ENCODE data around the gene B3GLCT. TPM values are rescaled to one million over a fixed set of nuclear protein-coding genes. Genes with fewer than 3 reads are reported as not detected.
A peak's percentile ranks its signal among the peaks of the same experiment; 100 is the strongest.

Gene B3GLCT
- total and polyA plus RNA-seq, 8 donors, result 1.5 to 3.4 (median 2.0) TPM

GRCh38 chr13:31159306-31159705 is 40.5 kb upstream of the B3GLCT start:
- DNase-seq, result no peak
- FAIRE-seq, result no peak
- Histone ChIP-seq H3K36me3 (peaks cover 5 to 16% (median 6%) of the 10 kb centered on the region in 3 donors), H3K9me3 (no peaks in the 10 kb centered on the region), H3K27me3 (no peaks in the 10 kb centered on the region), H3K4me1 (peaks cover 0 to 14% (median 8%) of the 10 kb centered on the region in 3 donors), H3K4me3 (no peak overlapping the region), H3K27ac (no peak overlapping the region)
- TF ChIP-seq CTCF (IDR thresholded peaks at IDR 0.05), result no peak
- WGBS, 2 donors, result 81 to 88% methylated on average over 4 of the region's 4 CpGs
- no peak for ATAC-seq
- intact Hi-C loops (cut with DNase I), result no loop called here

GRCh38 chr13:31160857-31161556 is 38.8 kb upstream of the B3GLCT start:
- DNase-seq, result peak; percentile 32 to 86 (median 65)
- H3K9me3 ChIP-seq, result no peaks in the 10 kb centered on the region
- TF ChIP-seq CTCF (IDR thresholded peaks at IDR 0.05), result no peak
- no peaks in the 10 kb centered on the region for H3K27me3 ChIP-seq
- peaks cover 0 to 6% (median 0%) of the 10 kb centered on the region in 3 donors for H3K36me3 ChIP-seq
- no peak for FAIRE-seq
- peak overlapping the region; percentile 50 to 100 (median 88) for H3K27ac ChIP-seq
- 0% methylated on average over 51 of the region's 51 CpGs for WGBS, 2 donors
- intact Hi-C loops (cut with DNase I), result no loop called here
- ATAC-seq, result peak; percentile 16 to 53 (median 34)
- H3K4me1 ChIP-seq, result peaks cover 0 to 14% (median 8%) of the 10 kb centered on the region in 3 donors
- H3K4me3 ChIP-seq, result peak overlapping the region; percentile 62 to 95 (median 68)

- TF ChIP-seq CTCF (IDR thresholded peaks at IDR 0.05), result no peak
- Histone ChIP-seq H3K4me3 (peak within 1 kb of the TSS; percentile 62 to 95 (median 68)), H3K27ac (peak within 1 kb of the TSS; percentile 77 to 100 (median 94)), H3K27me3 (no peaks in the 10 kb centered on the region), H3K9me3 (no peaks in the 10 kb centered on the region), H3K36me3 (peaks cover 0 to 6% (median 0%) of the 10 kb centered on the region in 3 donors), H3K4me1 (peaks cover 0 to 14% (median 8%) of the 10 kb centered on the region in 3 donors)
- intact Hi-C loops (cut with DNase I), result no loop called here
- no peak for FAIRE-seq
- DNase-seq, result peak; percentile 97 to 99 (median 98)
- peak; percentile 88 to 95 (median 95) for ATAC-seq
- WGBS, 2 donors, result 0% methylated on average over 52 to 54 of the region's 54 CpGs
These were observed 38.1 kb upstream of the B3GLCT start, which contains the start of gene HSPH1 for GRCh38 chr13:31161557-31162150. TSS of gene HSPH1 (minus strand) at chr13:31161904. CDS start at chr13:31161582, 322 bp downstream.

- H3K36me3 ChIP-seq, result peaks cover 0 to 3% (median 0%) of the 10 kb centered on the region in 3 donors
- H3K9me3 ChIP-seq, result no peaks in the 10 kb centered on the region
- no peak for TF ChIP-seq CTCF (IDR thresholded peaks at IDR 0.05)
- H3K4me1 ChIP-seq, result peaks cover 0 to 14% (median 8%) of the 10 kb centered on the region in 3 donors
- ATAC-seq (peak; percentile 89 to 95 (median 94)), DNase-seq (peak; percentile 88 to 98 (median 96)), FAIRE-seq (no peak)
- H3K27me3 ChIP-seq, result no peaks in the 10 kb centered on the region
- H3K4me3 ChIP-seq, result peak overlapping the region; percentile 62 to 95 (median 68)
- WGBS, 2 donors, result 0 to 1% methylated on average over 34 of the region's 34 CpGs
- peak overlapping the region; percentile 77 to 100 (median 94) for H3K27ac ChIP-seq
- intact Hi-C loops (cut with DNase I), result no loop called here
These were observed 37.4 kb upstream of the B3GLCT start for GRCh38 chr13:31162151-31163008.

All from pancreas (tissue), 10 donors.